ENCODE data around the gene GJB2.

The GJB2 gene

DNA sequence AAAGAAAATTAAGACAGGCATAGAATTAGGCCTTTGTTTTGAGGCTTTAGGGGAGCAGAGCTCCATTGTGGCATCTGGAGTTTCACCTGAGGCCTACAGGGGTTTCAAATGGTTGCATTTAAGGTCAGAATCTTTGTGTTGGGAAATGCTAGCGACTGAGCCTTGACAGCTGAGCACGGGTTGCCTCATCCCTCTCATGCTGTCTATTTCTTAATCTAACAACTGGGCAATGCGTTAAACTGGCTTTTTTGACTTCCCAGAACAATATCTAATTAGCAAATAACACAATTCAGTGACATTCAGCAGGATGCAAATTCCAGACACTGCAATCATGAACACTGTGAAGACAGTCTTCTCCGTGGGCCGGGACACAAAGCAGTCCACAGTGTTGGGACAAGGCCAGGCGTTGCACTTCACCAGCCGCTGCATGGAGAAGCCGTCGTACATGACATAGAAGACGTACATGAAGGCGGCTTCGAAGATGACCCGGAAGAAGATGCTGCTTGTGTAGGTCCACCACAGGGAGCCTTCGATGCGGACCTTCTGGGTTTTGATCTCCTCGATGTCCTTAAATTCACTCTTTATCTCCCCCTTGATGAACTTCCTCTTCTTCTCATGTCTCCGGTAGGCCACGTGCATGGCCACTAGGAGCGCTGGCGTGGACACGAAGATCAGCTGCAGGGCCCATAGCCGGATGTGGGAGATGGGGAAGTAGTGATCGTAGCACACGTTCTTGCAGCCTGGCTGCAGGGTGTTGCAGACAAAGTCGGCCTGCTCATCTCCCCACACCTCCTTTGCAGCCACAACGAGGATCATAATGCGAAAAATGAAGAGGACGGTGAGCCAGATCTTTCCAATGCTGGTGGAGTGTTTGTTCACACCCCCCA lies 3.8 kb downstream of the GJB2 start:
- no peak overlapping the region for H3K27ac Mint-ChIP-seq
- H3K4me3 Mint-ChIP-seq = no peak overlapping the region
- peaks cover 7% of the 10 kb centered on the region for H3K27me3 Mint-ChIP-seq
- no peaks in the 10 kb centered on the region for H3K9me3 Mint-ChIP-seq
- H3K4me1 Mint-ChIP-seq = peaks cover 7% of the 10 kb centered on the region
- DNase-seq (ENCODE audit: low spot score in 2 of 2) (no peak), ATAC-seq (ENCODE audit: low read depth) (peak; percentile 23)
- H3K36me3 Mint-ChIP-seq = no peaks in the 10 kb centered on the region

DNA sequence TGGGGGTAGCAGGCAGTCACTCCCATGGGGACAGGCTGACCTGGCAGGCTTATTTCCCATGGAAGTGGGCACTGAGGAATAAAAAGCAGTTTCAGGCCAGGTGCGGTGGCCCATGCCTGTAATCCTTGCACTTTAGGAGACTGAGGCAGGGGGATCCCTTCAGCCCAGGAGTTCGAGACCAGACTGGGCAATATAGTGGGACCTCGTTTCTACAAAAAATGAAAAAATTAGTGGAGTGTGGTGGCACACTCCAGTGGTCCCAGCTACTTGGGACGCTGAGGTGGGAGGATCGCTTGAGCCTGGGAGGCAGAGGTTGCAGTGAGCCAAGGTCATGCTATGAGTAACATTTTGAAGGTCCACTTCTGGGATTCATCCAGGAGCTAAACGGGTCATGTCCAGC lies 6.0 kb downstream of the GJB2 start:
- Mint-ChIP-seq H3K36me3 (no peaks in the 10 kb centered on the region), H3K9me3 (no peaks in the 10 kb centered on the region), H3K4me3 (no peak overlapping the region), H3K27me3 (peaks cover 10% of the 10 kb centered on the region), H3K4me1 (peaks cover 4% of the 10 kb centered on the region), H3K27ac (no peak overlapping the region)
- ATAC-seq (ENCODE audit: low read depth) (no peak), DNase-seq (ENCODE audit: low spot score in 2 of 2) (no peak)

DNA sequence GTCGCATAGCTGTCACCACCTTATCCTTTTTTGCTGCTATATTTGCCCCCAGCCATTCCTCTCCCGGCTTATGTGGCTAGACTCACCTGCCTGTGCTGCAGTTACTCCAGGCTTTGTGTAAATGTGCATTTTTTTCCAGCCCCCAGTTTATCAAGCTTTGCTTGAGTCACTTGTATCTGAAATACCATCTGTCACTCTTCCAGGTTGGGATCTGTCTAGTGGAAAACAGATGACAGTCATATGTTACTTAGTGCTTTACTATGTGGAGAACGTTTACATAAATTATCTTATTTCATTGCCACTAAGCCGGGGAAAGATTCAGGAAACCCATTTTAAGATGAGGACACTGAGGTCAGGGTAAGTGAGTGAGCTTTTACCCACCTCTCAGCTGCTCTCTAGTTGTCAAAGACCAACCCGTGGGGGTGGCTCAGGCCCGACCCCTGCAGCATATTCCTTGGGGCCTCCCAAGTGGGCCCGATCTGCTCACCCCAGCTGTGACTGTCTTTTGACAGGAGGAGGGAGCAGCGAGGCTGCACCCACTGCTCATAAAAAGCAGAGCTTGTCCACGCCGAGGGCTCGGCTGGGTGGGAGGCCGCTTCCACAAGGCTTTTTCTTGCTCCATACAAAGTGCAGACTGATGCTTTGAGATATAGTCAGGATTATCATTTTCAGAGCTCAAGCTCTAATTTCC lies 7.2 kb downstream of the GJB2 start:
- H3K9me3 Mint-ChIP-seq = no peaks in the 10 kb centered on the region
- no peak for ATAC-seq (ENCODE audit: low read depth)

DNA sequence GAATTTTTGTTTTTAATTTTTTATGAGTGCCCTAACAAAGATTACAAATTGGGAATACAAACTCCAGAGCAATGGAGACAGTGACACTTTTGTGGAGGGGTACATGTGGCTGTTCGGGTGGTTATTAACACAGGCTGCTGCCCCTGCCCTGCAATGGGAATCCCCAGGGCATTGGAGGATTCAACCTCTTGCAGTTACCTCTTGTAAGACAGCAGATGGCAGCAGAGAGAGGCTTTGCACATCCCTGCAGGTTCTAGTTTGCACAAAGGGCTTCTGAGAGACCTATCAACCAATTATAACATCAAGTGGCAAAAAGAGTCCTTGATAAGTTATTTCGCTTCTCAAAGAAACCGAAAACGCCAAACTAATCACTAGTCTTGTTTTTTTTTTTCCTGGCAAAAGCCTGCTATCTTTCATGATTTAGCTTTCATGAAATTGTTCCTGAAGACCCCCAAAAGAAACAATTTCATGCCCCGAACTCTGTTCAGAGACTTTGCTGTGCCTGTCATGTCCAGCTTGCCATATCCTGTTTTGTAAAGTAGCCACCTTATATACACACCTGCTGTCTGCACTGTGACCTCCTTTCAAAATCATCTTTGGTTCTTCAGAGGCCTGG lies 10.4 kb downstream of the GJB2 start:
- DNase-seq (ENCODE audit: low spot score in 2 of 2) = peak; percentile 42 to 63
- no peaks in the 10 kb centered on the region for H3K36me3 Mint-ChIP-seq

More for the DNA sequence above, 7.2 kb downstream of the GJB2 start:
- Mint-ChIP-seq H3K36me3 (no peaks in the 10 kb centered on the region), H3K4me1 (peaks cover 4% of the 10 kb centered on the region), H3K4me3 (no peak overlapping the region), H3K27ac (no peak overlapping the region), H3K27me3 (peaks cover 13% of the 10 kb centered on the region)
- no peak for DNase-seq (ENCODE audit: low spot score in 2 of 2)

DNA sequence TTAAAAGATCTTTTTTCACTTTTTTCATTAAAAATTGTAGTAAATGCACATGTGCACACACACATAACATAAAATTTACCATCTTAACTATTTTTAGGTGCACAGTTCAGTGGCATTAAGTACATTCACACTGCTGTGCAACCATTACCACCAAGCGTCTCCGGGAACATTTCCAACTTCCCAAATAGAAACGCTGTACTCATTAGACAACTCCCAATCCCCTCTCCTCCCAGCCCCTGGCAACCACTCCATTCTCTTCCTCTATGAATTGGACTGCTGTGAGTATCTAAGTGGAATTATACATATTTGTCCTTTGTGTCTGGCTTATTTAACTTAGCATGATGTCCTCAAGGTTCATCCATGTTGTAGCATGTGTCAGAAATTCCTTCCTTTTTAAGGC lies 11.6 kb downstream of the GJB2 start:
- ATAC-seq (ENCODE audit: low read depth) (no peak), DNase-seq (ENCODE audit: low spot score in 2 of 2) (no peak)
- no peak overlapping the region for H3K4me3 Mint-ChIP-seq
- no peaks in the 10 kb centered on the region for H3K9me3 Mint-ChIP-seq
- no peaks in the 10 kb centered on the region for H3K4me1 Mint-ChIP-seq
- H3K27me3 Mint-ChIP-seq = peaks cover 31% of the 10 kb centered on the region
- H3K27ac Mint-ChIP-seq = no peak overlapping the region
- no peaks in the 10 kb centered on the region for H3K36me3 Mint-ChIP-seq

More for the DNA sequence above, 10.4 kb downstream of the GJB2 start:
- no peak overlapping the region for H3K4me3 Mint-ChIP-seq
- H3K27me3 Mint-ChIP-seq = peaks cover 25% of the 10 kb centered on the region
- no peak overlapping the region for H3K27ac Mint-ChIP-seq
- ATAC-seq (ENCODE audit: low read depth) = peak; percentile 99
- H3K4me1 Mint-ChIP-seq = no peaks in the 10 kb centered on the region
- no peaks in the 10 kb centered on the region for H3K9me3 Mint-ChIP-seq

DNA sequence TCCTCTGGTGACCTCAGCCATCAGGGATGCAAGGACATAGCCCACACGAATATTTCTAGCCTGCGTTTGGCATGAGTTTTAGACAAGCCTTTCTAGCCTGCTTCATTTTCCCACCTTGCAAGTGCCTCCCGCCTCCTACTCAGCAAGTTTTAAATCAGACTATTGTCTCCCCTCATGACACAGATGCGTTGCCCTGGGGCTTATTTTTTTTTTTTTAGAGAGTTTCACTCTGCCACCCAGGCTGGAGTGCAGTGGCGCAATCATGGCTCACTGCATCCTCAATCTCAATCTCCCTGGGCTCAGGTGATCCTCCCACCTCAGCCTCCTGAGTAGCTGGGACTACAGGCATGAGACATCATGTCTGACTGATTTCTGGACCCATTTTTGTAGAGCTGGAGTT lies 14.6 kb downstream of the GJB2 start:
- H3K4me3 Mint-ChIP-seq = no peak overlapping the region
- no peak for DNase-seq (ENCODE audit: low spot score in 2 of 2)
- peaks cover 6% of the 10 kb centered on the region for H3K4me1 Mint-ChIP-seq
- H3K36me3 Mint-ChIP-seq = no peaks in the 10 kb centered on the region
- no peak for ATAC-seq (ENCODE audit: low read depth)
- H3K9me3 Mint-ChIP-seq = no peaks in the 10 kb centered on the region
- no peak overlapping the region for H3K27ac Mint-ChIP-seq
- peaks cover 35% of the 10 kb centered on the region for H3K27me3 Mint-ChIP-seq

DNA sequence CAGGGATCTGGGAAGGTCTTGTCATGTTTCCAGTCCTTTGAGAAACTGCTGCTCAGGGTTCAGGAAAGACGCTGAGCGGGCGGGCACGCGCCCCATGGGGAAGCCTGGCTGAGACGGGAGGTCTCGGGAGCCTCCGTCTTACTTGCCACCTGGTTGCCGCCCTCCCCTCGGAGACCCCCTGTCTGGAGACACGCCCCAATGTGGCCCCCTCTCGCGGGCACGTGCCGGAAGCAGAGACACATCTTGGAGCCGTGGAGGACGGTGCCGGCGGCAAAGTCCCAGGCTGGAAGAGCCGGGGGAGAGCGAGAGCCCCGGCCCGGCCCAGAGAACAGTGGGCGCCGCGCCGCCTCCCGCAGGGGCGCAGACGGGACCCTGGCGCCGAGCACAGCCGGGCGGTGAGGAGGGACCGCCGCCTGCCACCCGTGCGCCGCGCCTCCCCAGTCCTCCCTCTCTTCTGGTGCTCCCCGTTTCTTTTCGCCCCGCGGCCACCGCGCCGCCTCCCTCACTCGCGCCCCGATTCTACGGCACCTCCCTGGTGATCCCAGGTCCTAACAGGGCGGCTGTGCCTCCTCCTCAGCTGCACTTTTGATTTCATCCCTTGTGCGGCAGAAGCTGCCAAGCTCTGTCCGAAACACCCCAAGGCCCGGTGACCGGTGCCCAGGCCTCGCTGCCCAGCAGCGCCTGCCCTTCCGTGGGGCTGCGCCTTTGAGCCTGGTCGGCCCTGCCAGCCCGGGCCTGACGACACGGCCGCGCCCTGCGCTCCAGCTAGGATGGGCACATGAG lies 15.5 kb downstream of the GJB2 start:
- H3K4me3 Mint-ChIP-seq = no peak overlapping the region
- no peak overlapping the region for H3K27ac Mint-ChIP-seq
- peaks cover 32% of the 10 kb centered on the region for H3K27me3 Mint-ChIP-seq
- H3K36me3 Mint-ChIP-seq = no peaks in the 10 kb centered on the region
- H3K4me1 Mint-ChIP-seq = peaks cover 6% of the 10 kb centered on the region
- DNase-seq (ENCODE audit: low spot score in 2 of 2) (no peak), ATAC-seq (ENCODE audit: low read depth) (no peak)
- no peaks in the 10 kb centered on the region for H3K9me3 Mint-ChIP-seq

DNA sequence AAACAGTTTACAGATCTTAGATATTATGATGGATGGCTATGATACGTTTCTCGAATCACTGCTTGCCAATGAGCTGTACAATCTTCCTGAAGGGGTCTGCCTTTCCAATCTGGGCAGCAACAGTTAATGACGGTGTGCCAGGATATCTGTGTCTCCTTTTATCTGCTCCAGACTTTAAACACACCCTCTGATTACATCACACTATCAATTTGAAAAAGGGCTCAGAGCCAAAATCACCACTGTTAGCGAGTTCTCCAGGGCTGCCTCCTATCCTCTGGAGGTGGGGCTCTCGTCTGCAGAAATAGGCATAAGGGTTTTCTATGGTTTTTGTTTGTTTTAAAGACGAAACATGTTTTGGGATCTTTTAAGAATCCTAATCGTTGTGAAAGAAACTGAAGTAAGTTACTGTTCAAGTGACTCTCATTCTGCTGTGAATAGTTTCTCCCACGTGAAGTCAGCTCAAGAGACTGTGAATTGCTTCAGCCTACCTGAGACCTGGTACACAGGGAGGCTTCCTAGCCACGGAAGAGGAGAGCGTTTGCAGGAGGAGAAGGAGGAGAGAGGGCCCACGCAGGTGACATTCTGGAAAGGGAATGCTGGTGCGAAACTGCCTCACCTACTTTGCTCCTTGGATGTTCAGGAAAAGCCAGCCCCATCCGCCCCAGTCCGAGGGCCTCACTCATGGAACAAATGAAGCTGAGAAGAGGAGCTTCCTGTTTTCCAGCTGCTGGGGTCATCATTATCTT lies 16.7 kb downstream of the GJB2 start:
- H3K4me3 Mint-ChIP-seq = no peak overlapping the region
- H3K36me3 Mint-ChIP-seq = no peaks in the 10 kb centered on the region
- no peak overlapping the region for H3K27ac Mint-ChIP-seq
- no peak for DNase-seq (ENCODE audit: low spot score in 2 of 2)
- ATAC-seq (ENCODE audit: low read depth) = no peak
- peaks cover 30% of the 10 kb centered on the region for H3K27me3 Mint-ChIP-seq
- H3K4me1 Mint-ChIP-seq = peaks cover 7% of the 10 kb centered on the region
- H3K9me3 Mint-ChIP-seq = no peaks in the 10 kb centered on the region

DNA sequence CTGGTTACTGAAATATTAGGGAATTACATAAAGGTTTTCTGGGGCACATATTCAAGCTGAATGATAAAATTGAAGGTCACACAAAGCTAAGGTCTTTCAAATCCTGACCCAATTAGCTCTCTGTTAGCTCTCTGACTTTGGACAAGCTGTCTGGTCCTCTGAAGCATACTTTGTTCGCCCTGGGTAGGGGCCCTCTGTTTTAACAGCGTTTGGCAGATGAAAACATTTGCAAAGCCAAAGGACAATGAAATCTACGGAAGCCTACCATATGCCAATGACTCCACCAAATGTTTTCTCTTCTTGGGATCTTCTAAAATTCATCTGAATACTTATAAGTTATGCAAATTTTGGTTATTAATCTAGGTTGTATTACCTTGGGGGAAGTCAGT lies 17.3 kb downstream of the GJB2 start:
- DNase-seq (ENCODE audit: low spot score in 2 of 2) = no peak
- Mint-ChIP-seq H3K36me3 (no peaks in the 10 kb centered on the region), H3K27me3 (peaks cover 32% of the 10 kb centered on the region), H3K27ac (no peak overlapping the region), H3K4me3 (no peak overlapping the region), H3K9me3 (no peaks in the 10 kb centered on the region), H3K4me1 (peaks cover 7% of the 10 kb centered on the region)
- ATAC-seq (ENCODE audit: low read depth) = no peak

DNA sequence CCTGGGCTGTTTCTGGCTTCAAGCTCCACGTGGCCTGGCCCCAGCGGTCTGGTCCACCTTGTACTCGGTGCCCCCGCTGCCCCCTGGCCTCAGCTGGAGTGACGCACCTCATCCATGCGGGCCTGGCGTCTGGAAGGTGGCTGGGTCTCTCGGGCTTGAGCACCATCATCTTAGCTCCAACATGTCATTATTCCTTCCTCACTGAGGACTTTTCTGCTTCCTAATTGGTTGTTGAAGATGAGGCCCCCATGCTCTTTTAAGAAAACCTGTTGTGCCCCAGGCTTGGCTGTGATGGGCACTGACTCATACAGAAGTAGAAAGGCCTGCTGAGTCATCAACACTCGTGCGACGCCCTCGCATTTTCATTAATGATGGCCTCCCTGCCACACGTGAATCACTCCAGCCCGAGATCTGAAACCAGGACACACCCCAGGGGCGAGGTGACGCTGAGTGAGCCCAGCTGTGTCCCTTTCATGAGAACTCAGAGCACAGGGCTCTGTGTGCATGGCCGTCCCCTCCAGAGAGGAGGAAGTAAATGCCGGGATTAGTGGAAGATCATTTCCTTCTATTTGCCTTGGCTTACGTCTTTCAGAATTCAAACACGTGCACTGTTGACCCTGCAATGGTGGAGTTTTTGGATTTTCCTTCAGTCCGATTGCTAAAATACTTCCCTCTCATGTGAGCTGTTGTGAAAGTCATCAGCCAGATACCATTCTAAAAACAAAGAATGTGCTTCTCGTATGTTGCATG lies 17.9 kb downstream of the GJB2 start:
- ATAC-seq (ENCODE audit: low read depth) = peak; percentile 86
- Mint-ChIP-seq H3K9me3 (no peaks in the 10 kb centered on the region), H3K27me3 (peaks cover 34% of the 10 kb centered on the region), H3K4me1 (peaks cover 7% of the 10 kb centered on the region), H3K36me3 (no peaks in the 10 kb centered on the region), H3K4me3 (no peak overlapping the region), H3K27ac (no peak overlapping the region)
- DNase-seq (ENCODE audit: low spot score in 2 of 2) = peak in 1 of 2 donors; percentile 16

DNA sequence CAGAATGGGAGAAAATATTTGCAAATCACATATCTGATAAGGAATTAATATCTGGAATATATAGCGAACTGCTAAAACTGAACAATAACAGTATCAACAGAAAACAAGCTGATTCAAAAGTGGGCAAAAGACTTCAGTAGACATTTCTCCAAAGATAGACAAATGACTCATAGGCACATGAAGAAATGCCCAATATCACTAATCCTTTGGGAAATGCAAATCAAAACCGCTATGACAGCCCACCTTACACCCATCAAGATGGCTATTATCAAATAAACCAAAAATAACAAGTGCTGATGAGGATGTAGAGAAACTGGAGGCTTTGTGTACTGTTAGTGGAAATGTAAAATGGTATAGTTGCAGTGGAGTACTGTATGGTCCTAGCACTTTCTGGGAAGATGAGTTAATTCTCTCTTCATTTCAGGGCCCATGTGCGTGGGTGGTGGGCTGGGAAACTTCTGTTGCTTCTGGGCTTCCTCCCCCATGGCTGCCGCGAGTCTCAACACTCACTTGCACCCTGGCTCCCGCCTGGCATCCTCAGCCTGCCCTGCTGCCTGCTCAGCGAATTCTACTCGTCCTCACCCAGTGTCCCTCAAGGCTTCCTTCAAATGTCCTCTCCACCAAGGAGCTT lies 19.5 kb downstream of the GJB2 start:
- ATAC-seq (ENCODE audit: low read depth) (no peak), DNase-seq (ENCODE audit: low spot score in 2 of 2) (no peak)
- no peak overlapping the region for H3K27ac Mint-ChIP-seq
- no peaks in the 10 kb centered on the region for H3K36me3 Mint-ChIP-seq
- peaks cover 7% of the 10 kb centered on the region for H3K4me1 Mint-ChIP-seq
- H3K27me3 Mint-ChIP-seq = peaks cover 33% of the 10 kb centered on the region
- no peaks in the 10 kb centered on the region for H3K9me3 Mint-ChIP-seq
- no peak overlapping the region for H3K4me3 Mint-ChIP-seq

DNA sequence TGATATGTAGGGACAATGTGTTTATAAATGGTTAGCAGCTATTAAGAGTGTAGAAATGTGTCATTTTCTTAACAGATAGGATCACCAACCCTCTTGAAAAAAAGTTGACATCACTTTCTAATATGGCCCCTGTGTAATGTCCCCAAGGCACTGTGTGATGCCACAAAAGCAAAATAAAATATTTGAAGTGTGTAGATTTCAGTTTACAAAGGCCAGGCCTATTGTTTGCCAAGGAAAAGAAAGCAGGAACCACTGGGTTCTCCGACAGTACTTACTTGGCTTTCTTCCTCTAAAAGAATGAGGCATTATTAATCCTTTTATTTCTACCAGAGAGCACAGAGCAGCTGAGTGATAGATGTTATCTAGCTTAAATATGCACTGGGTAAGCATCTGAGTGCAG lies 21.4 kb downstream of the GJB2 start:
- Mint-ChIP-seq H3K4me3 (no peak overlapping the region), H3K4me1 (peaks cover 7% of the 10 kb centered on the region), H3K27ac (no peak overlapping the region), H3K9me3 (no peaks in the 10 kb centered on the region), H3K36me3 (no peaks in the 10 kb centered on the region), H3K27me3 (peaks cover 33% of the 10 kb centered on the region)
- DNase-seq (ENCODE audit: low spot score in 2 of 2) = no peak
- ATAC-seq (ENCODE audit: low read depth) = no peak
